ENCODE measurements around the gene GABRB1.

GABRB1 gene

GRCh38 chr4:47109379-47109778, 78.0 kb downstream of the GABRB1 start:
- Histone ChIP-seq H3K36me3 (ENCODE audit: insufficient read depth, low read length) (no peaks in the 10 kb centered on the region), H3K9me2 (replicated peaks; ENCODE audit: low read depth, low read length) (no peaks in the 10 kb centered on the region), H3K4me3 (ENCODE audit: low read length, poor library complexity, severe bottlenecking) (no peak overlapping the region), H2AFZ (ENCODE audit: low read length) (no peak overlapping the region), H3F3A (ENCODE audit: low read depth) (no peaks in the 10 kb centered on the region), H4K20me1 (ENCODE audit: insufficient read depth, low read length, poor library complexity, severe bottlenecking) (no peaks in the 10 kb centered on the region), H3K27me3 (ENCODE audit: insufficient read depth, low read length, poor library complexity, severe bottlenecking) (no peaks in the 10 kb centered on the region), H3K4me1 (ENCODE audit: insufficient read depth, low read length, poor library complexity, severe bottlenecking) (no peaks in the 10 kb centered on the region), H3K9me3 (ENCODE audit: insufficient read depth, low read depth, low read length) (no peaks in the 10 kb centered on the region), H3K79me2 (ENCODE audit: insufficient read depth, low read length) (no peaks in the 10 kb centered on the region), H3K4me2 (ENCODE audit: low read depth, low read length, poor library complexity, severe bottlenecking) (no peak overlapping the region), H3K9ac (ENCODE audit: low read depth, low read length, poor library complexity, severe bottlenecking) (no peak overlapping the region)
- no peak for TF ChIP-seq EZH2phosphoT487 (IDR thresholded peaks at IDR 0.05; ENCODE audit: borderline replicate concordance)
- TF ChIP-seq, protein P1, sequence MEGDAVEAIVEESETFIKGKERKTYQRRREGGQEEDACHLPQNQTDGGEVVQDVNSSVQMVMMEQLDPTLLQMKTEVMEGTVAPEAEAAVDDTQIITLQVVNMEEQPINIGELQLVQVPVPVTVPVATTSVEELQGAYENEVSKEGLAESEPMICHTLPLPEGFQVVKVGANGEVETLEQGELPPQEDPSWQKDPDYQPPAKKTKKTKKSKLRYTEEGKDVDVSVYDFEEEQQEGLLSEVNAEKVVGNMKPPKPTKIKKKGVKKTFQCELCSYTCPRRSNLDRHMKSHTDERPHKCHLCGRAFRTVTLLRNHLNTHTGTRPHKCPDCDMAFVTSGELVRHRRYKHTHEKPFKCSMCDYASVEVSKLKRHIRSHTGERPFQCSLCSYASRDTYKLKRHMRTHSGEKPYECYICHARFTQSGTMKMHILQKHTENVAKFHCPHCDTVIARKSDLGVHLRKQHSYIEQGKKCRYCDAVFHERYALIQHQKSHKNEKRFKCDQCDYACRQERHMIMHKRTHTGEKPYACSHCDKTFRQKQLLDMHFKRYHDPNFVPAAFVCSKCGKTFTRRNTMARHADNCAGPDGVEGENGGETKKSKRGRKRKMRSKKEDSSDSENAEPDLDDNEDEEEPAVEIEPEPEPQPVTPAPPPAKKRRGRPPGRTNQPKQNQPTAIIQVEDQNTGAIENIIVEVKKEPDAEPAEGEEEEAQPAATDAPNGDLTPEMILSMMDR (conservative IDR thresholded peaks at IDR 0.05; ENCODE audit: low read length) = peak; percentile 27; the same call in 1 of the 2 replicates

DNA sequence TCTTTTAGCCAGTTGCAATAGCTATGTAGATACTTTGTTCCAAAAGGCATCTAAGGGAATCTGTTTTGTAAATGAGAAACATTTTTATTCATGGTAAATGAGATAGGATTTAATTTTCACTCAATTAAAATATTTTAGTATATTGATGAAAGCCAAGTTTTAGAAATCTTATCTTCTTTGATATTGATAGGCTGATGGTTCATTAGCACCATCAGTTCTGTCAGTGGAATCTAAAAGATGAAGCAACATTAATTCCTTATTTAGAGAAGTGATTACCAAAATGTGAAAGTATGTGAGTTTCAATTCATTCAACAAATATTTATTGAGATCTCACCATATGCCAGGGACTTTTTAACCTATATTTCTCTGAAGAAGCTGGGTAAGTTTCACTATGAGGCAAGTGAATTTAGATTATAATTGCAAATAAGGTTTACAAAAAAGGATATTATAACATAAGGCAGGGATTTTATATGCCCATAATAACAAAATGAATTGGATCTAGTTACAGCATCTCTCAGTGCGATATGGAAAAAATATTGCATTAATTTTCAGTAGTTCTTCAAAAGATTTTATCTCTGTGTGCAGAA, 79.3 kb downstream of the GABRB1 start:
- Histone ChIP-seq H2AFZ (ENCODE audit: low read length) (no peak overlapping the region), H3K9me2 (replicated peaks; ENCODE audit: low read depth, low read length) (no peaks in the 10 kb centered on the region), H3K79me2 (ENCODE audit: insufficient read depth, low read length) (no peaks in the 10 kb centered on the region), H4K20me1 (ENCODE audit: insufficient read depth, low read length, poor library complexity, severe bottlenecking) (no peaks in the 10 kb centered on the region), H3F3A (ENCODE audit: low read depth) (no peaks in the 10 kb centered on the region), H3K4me2 (ENCODE audit: low read depth, low read length, poor library complexity, severe bottlenecking) (no peak overlapping the region), H3K4me3 (ENCODE audit: low read length, poor library complexity, severe bottlenecking) (no peak overlapping the region), H3K4me1 (ENCODE audit: insufficient read depth, low read length, poor library complexity, severe bottlenecking) (no peaks in the 10 kb centered on the region), H3K9me3 (ENCODE audit: insufficient read depth, low read depth, low read length) (no peaks in the 10 kb centered on the region), H3K27me3 (ENCODE audit: insufficient read depth, low read length, poor library complexity, severe bottlenecking) (no peaks in the 10 kb centered on the region), H3K36me3 (ENCODE audit: insufficient read depth, low read length) (no peaks in the 10 kb centered on the region), H3K9ac (ENCODE audit: low read depth, low read length, poor library complexity, severe bottlenecking) (no peak overlapping the region)
- no peak for TF ChIP-seq EZH2phosphoT487 (IDR thresholded peaks at IDR 0.05; ENCODE audit: borderline replicate concordance)
- TF ChIP-seq, protein P1 (conservative IDR thresholded peaks at IDR 0.05; ENCODE audit: low read length) = no peak

DNA sequence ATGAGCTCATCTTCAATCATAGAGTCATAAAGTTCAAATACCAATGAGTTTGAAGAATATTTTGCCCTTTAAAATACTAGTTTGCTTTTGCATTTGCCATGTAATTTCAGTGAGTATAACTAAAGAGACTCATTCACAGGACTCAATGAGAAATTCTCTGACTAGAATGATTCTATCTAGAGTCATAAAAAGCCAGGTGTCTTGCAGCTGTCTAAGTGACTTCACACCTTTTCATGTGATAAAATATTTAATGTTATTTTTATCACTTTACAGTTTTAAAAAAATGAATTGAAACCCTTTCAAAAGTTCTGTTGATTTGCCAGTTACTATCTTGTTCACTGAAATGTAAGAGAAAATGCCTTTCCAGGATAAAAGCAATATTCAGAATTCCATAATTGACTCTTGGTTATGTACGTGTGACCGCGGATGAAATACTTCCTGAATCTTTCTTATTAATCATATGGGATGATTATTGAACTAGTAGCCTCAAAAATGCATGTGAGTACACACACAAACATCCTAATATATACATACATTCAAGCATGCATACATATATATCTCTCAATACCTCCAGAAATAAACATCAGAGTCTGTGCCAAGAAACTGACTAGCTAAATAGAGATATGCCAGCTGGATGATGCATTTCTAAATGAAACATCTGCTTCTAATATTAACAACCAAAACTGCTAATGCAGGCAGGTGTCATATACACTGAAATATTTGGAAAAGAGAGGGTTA, 87.0 kb downstream of the GABRB1 start:
- H3K4me1 ChIP-seq (ENCODE audit: insufficient read depth, low read length, poor library complexity, severe bottlenecking) = no peaks in the 10 kb centered on the region
- no peak for TF ChIP-seq EZH2phosphoT487 (IDR thresholded peaks at IDR 0.05; ENCODE audit: borderline replicate concordance)
- TF ChIP-seq, protein P1 (conservative IDR thresholded peaks at IDR 0.05; ENCODE audit: low read length) = no peak
- H3K4me3 ChIP-seq (ENCODE audit: low read length, poor library complexity, severe bottlenecking) = no peak overlapping the region
- H3K9me2 ChIP-seq (replicated peaks; ENCODE audit: low read depth, low read length) = no peaks in the 10 kb centered on the region
- no peak overlapping the region for H3K4me2 ChIP-seq (ENCODE audit: low read depth, low read length, poor library complexity, severe bottlenecking)
- H2AFZ ChIP-seq (ENCODE audit: low read length) = no peak overlapping the region
- no peaks in the 10 kb centered on the region for H3K9me3 ChIP-seq (ENCODE audit: insufficient read depth, low read depth, low read length)
- no peaks in the 10 kb centered on the region for H3F3A ChIP-seq (ENCODE audit: low read depth)
- no peaks in the 10 kb centered on the region for H3K27me3 ChIP-seq (ENCODE audit: insufficient read depth, low read length, poor library complexity, severe bottlenecking)
- no peaks in the 10 kb centered on the region for H4K20me1 ChIP-seq (ENCODE audit: insufficient read depth, low read length, poor library complexity, severe bottlenecking)
- no peaks in the 10 kb centered on the region for H3K36me3 ChIP-seq (ENCODE audit: insufficient read depth, low read length)
- H3K9ac ChIP-seq (ENCODE audit: low read depth, low read length, poor library complexity, severe bottlenecking) = no peak overlapping the region
- no peaks in the 10 kb centered on the region for H3K79me2 ChIP-seq (ENCODE audit: insufficient read depth, low read length)

All from Loucy (cell line).